Smooth muscle cell (in vitro differentiated cells): ENCODE measurements around the gene TTC21B. TPM values are rescaled to one million over a fixed set of nuclear protein-coding genes. Genes with fewer than 3 reads are reported as not detected.

ENCODE experiments used
- DNase-seq: peaks from one replicate; lab custom pipeline; 2025; ENCODE audit not compliant: unreplicated experiment; lab: John Stamatoyannopoulos, UW
- H2AFZ ChIP-seq: fragments of 200-600 bp; sonication (generic); 2 replicates; pipeline ENCODE4 v1.6.0; 2016; ENCODE audit warnings: antibody characterized with exemption, low read depth, mild to moderate bottlenecking
- H3F3A ChIP-seq: fragments of 200-600 bp; sonication (generic); 2 replicates; pipeline ENCODE4 v1.6.0; 2017; ENCODE audit warnings: antibody characterized with exemption, low read depth
- H3K27ac ChIP-seq: fragments of 200-600 bp; sonication (generic); 2 replicates; pipeline ENCODE4 v1.5.1; 2016; ENCODE audit warnings: low read depth, mild to moderate bottlenecking
- H3K27me3 ChIP-seq: fragments of 200-600 bp; sonication (generic); 2 replicates; pipeline ENCODE4 v1.6.1; 2016; ENCODE audit warnings: low read depth, mild to moderate bottlenecking
- H3K36me3 ChIP-seq: fragments of 200-600 bp; sonication (generic); 2 replicates; pipeline ENCODE4 v1.5.1; 2016; ENCODE audit warnings: low read depth
- H3K4me1 ChIP-seq: fragments of 200-600 bp; sonication (generic); 2 replicates; pipeline ENCODE4 v1.5.1; 2016; ENCODE audit warnings: low read depth
- H3K4me2 ChIP-seq: fragments of 200-600 bp; sonication (generic); 2 replicates; pipeline ENCODE4 v1.6.0; 2016; ENCODE audit warnings: mild to moderate bottlenecking
- H3K4me3 ChIP-seq: fragments of 200-600 bp; sonication (generic); 2 replicates; pipeline ENCODE4 v1.5.1; 2016; ENCODE audit warnings: mild to moderate bottlenecking
- H3K79me2 ChIP-seq: fragments of 200-600 bp; sonication (generic); 2 replicates; pipeline ENCODE4 v1.6.0; 2016; ENCODE audit warnings: low read depth, mild to moderate bottlenecking
- H3K9ac ChIP-seq: fragments of 200-600 bp; sonication (generic); 2 replicates; pipeline ENCODE4 v1.6.0; 2016; ENCODE audit warnings: low read depth
- H3K9me3 ChIP-seq: fragments of 200-600 bp; sonication (generic); replicated peaks from 2 replicates; pipeline ENCODE4 v1.5.1; 2016; ENCODE audit warnings: low read depth
- H4K20me1 ChIP-seq: fragments of 200-600 bp; sonication (generic); 2 replicates; pipeline ENCODE4 v1.6.0; 2016; ENCODE audit warnings: low read depth
- WGBS: methylation state at CpG from one replicate; pipeline ENCODE4 v1.1.7; 2016; ENCODE audit warnings: low lambda C conversion rate; 5-methylcytosine and 5-hydroxymethylcytosine counted together
- polyA plus RNA-seq: library from polyadenylated mRNA; unstranded; fragments of >200 nt; fragmentation: Nextera tagmentation; extraction: Ambion mirVana; gene quantifications from 2 replicates; pipeline ENCODE4 v1.2.1, GENCODE V29; 2016
- total RNA-seq: library from RNA; depleted of rRNA; stranded (reverse); fragments of >200 nt; gene quantifications from 2 replicates; pipeline ENCODE4 v1.2.3, GENCODE V29; 2014
- TF ChIP-seq, protein P1 (sequence below): fragments of 200-600 bp; sonication (generic); IDR thresholded peaks from 2 replicates; pipeline ENCODE4 v1.5.1; 2017; ENCODE audit warnings: borderline replicate concordance, mild to moderate bottlenecking, antibody characterized with exemption; ENCODE audit not compliant: insufficient read depth, poor library complexity, severe bottlenecking

The TTC21B gene
- total and polyA plus RNA-seq, 2 experiments from 2014 or later: 5.5 to 48.0 TPM

DNA sequence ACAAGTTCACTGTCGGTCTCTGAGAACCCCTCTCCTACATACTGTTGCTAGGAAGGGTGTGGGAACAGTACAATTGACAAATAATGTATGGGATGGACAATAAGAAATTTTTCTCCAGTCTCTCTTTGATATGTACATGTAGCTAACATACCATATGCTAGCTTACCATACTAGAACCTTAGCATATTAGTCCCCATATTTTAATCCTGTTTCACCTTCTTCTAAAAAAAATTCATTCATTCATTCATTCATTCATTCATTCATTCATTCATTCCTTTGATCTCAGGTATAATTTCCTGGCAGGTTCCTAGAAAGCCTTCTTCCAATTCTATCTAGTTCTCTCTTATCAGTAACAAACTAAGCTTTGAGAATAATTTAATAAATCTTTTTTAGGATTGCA, 62.2 kb downstream of the TTC21B start:
- Histone ChIP-seq H3K9me3 (no peaks in the 10 kb centered on the region), H3K27ac (no peak overlapping the region), H3K36me3 (peaks cover 15% of the 10 kb centered on the region), H3K9ac (no peak overlapping the region), H3K4me2 (no peak overlapping the region), H3K4me1 (no peaks in the 10 kb centered on the region), H2AFZ (no peak overlapping the region), H3K79me2 (no peaks in the 10 kb centered on the region), H4K20me1 (no peaks in the 10 kb centered on the region), H3F3A (no peaks in the 10 kb centered on the region), H3K4me3 (no peak overlapping the region), H3K27me3 (no peaks in the 10 kb centered on the region)
- TF ChIP-seq, protein P1, sequence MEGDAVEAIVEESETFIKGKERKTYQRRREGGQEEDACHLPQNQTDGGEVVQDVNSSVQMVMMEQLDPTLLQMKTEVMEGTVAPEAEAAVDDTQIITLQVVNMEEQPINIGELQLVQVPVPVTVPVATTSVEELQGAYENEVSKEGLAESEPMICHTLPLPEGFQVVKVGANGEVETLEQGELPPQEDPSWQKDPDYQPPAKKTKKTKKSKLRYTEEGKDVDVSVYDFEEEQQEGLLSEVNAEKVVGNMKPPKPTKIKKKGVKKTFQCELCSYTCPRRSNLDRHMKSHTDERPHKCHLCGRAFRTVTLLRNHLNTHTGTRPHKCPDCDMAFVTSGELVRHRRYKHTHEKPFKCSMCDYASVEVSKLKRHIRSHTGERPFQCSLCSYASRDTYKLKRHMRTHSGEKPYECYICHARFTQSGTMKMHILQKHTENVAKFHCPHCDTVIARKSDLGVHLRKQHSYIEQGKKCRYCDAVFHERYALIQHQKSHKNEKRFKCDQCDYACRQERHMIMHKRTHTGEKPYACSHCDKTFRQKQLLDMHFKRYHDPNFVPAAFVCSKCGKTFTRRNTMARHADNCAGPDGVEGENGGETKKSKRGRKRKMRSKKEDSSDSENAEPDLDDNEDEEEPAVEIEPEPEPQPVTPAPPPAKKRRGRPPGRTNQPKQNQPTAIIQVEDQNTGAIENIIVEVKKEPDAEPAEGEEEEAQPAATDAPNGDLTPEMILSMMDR: no peak
- 100% methylated on average over 1 of the region's 1 CpG for WGBS
- no peak for DNase-seq

DNA sequence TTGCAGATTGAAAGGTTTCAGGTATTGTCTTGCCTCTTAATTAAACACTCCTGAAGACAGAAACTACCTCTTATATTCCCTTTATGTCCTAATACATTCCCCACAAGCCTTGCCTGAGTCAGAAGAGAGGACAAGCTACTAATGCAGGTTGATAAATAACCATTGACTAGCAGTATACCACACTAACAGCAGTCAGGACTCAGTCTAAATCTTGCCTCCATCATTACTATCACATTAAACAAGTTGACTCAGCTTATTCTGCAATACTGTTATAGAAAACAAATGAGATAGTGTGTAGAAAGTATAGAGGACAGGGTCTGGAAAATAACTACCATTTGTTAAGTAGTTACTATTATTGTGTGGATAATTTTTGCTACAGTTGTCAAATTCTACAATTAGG, 63.8 kb downstream of the TTC21B start:
- Histone ChIP-seq H3K79me2 (no peaks in the 10 kb centered on the region), H3K36me3 (peaks cover 15% of the 10 kb centered on the region), H3K4me2 (no peak overlapping the region), H3K27ac (no peak overlapping the region), H3K27me3 (no peaks in the 10 kb centered on the region), H3K4me3 (no peak overlapping the region), H3K9ac (no peak overlapping the region), H3K4me1 (no peaks in the 10 kb centered on the region), H3F3A (no peaks in the 10 kb centered on the region), H2AFZ (no peak overlapping the region), H3K9me3 (no peaks in the 10 kb centered on the region), H4K20me1 (no peaks in the 10 kb centered on the region)
- no peak for DNase-seq
- TF ChIP-seq, protein P1: no peak

DNA sequence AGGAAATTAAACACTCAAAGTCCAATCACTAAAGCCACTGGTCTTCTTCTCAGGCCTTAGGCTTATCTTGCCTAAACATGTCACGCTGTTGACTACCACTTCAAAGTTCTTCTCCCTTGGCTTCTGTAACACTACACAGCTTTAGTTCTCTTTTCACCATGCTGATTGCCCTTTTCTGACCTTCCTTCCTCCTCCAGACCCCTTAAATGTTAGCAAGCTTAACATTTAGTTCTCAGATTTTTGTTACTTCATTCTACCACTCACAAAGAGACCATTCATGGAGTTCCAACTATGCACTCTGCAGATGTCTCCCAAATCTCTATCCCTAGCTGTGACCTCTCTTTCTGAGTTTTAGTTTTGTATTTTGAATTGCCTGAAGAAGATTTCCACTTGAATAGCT, 64.4 kb downstream of the TTC21B start:
- Histone ChIP-seq H3K4me2 (no peak overlapping the region), H3K27me3 (no peaks in the 10 kb centered on the region), H3K4me3 (no peak overlapping the region), H3K36me3 (peaks cover 15% of the 10 kb centered on the region), H3K79me2 (no peaks in the 10 kb centered on the region), H3K9ac (no peak overlapping the region), H3K9me3 (no peaks in the 10 kb centered on the region), H2AFZ (no peak overlapping the region), H4K20me1 (no peaks in the 10 kb centered on the region), H3K27ac (no peak overlapping the region), H3F3A (no peaks in the 10 kb centered on the region), H3K4me1 (no peaks in the 10 kb centered on the region)
- 89% methylated on average over 1 of the region's 1 CpG for WGBS
- no peak for DNase-seq
- TF ChIP-seq, protein P1: no peak

DNA sequence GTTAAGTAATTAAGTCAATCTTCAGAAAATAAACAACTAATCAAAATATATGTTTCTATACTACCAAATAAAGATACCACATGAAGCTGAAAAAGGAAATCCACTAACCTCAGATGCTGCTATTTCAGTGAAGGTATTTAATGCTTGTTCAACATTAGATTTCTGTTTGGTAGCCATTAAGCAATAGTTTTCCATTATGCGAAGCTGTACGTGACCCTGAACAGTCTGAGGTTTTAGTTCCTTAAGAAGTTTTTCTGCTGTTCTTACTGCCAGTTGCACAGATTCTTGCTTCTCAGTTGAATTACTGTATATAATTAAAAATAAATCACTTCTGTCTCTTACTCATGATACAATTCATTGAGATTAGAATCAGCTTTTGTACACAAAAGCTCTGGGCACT, 65.4 kb downstream of the TTC21B start:
- Histone ChIP-seq H3K9me3 (no peaks in the 10 kb centered on the region), H3K4me1 (no peaks in the 10 kb centered on the region), H3K4me3 (no peak overlapping the region), H3K27me3 (no peaks in the 10 kb centered on the region), H3K9ac (no peak overlapping the region), H3K27ac (no peak overlapping the region), H3K79me2 (no peaks in the 10 kb centered on the region), H4K20me1 (no peaks in the 10 kb centered on the region), H3F3A (no peaks in the 10 kb centered on the region), H3K36me3 (peaks cover 24% of the 10 kb centered on the region), H3K4me2 (no peak overlapping the region), H2AFZ (no peak overlapping the region)
- WGBS: 97% methylated on average over 2 of the region's 2 CpGs
- DNase-seq: no peak
- TF ChIP-seq, protein P1: no peak
